Measurements from ENCODE around the gene SPECC1.
"Not testable (repeated sequence)": the region's sequence is repeated elsewhere in the genome, so short reads cannot be mapped to it uniquely, and the experiment has no call there.

SPECC1 gene

DNA sequence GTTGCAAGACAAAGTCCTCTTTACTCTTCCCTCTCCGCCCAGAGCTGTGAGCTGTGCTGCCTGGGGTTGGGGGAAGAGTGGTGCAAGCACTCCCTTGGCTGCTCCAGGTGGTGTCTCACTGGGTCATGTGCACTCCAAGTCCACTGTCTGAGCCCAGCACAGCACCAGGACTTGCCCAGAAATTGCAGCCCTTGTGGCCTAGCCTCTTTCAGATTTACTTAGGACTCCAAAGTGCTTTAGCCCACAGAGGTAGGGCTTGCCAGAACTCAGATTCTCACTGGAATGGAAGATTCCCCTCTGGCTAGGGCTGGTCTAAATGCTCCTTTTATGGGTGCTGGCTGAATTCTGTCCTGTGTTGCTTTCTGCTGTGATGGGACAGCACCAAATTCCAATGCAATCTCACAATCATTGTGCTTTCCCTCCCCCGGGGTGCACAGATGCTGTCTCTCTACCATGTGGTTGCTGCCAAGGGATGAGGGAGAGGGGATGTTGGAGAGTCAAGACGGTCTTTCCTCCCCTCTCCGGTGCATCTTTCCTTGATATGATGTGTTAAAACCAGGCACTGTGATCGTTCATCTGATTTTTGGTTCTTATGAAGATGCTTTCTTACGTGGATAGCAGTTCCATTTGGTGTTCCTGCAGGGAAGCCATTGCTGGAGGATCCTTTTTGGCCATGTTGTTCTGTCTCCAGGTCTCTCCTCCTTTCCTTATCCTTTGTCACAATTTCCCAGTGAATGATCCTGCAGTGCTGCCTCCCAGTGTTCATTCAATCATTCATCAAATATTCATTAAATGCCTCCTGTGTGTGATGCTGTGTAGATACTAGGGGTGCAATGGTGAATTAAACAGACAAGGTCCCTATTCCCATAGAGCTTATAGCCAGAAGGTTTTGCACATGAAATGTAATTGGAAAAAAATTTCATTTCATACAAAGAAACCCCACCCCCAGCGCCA is 216.3 kb downstream of the SPECC1 start:
- TF ChIP-seq, protein P1, sequence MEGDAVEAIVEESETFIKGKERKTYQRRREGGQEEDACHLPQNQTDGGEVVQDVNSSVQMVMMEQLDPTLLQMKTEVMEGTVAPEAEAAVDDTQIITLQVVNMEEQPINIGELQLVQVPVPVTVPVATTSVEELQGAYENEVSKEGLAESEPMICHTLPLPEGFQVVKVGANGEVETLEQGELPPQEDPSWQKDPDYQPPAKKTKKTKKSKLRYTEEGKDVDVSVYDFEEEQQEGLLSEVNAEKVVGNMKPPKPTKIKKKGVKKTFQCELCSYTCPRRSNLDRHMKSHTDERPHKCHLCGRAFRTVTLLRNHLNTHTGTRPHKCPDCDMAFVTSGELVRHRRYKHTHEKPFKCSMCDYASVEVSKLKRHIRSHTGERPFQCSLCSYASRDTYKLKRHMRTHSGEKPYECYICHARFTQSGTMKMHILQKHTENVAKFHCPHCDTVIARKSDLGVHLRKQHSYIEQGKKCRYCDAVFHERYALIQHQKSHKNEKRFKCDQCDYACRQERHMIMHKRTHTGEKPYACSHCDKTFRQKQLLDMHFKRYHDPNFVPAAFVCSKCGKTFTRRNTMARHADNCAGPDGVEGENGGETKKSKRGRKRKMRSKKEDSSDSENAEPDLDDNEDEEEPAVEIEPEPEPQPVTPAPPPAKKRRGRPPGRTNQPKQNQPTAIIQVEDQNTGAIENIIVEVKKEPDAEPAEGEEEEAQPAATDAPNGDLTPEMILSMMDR (IDR thresholded peaks at IDR 0.05) = no peak
- no peak for DNase-seq
- no peak overlapping the region for H3K4me3 Mint-ChIP-seq
- peaks cover 18% of the 10 kb centered on the region for H3K36me3 Mint-ChIP-seq (ENCODE audit: low read depth)
- peaks cover 12% of the 10 kb centered on the region for H3K4me1 Mint-ChIP-seq
- H3K27me3 Mint-ChIP-seq (ENCODE audit: low read depth, poor library complexity) = peaks cover 2% of the 10 kb centered on the region
- H3K9me3 Mint-ChIP-seq = peaks cover 3% of the 10 kb centered on the region
- no peak overlapping the region for H3K27ac Mint-ChIP-seq

DNA sequence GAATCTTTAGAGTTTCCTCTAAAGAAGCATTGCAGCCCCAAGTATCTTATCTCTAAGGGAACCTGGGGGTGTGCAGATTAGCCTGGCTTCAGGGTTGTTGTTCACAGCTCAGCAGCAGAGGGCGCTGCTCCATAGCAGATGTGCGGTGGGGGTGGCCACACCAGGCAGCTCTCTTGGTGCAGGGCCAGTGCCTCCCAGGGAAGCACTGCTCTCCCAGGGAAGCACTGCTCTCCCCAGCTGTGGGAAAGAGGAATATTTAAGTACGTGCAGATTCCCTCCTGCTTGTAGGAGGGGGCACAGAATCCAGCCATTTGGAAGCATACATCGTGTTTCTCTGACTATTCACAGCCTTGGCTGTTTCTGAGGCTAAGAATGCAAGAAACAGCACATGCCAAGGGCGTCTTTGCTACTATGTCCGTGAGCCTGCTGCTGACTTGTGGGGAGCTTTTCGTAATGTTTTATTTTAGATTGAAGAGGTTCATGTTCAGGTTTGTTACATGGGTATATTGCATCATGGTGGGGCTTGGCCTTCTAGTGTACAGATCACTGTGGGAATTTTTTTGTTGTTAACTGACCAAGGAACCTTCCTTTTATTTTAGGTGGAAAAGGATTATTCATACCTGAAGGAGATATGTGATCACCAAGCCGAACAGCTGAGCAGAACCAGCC is 217.8 kb downstream of the SPECC1 start:
- H3K36me3 Mint-ChIP-seq (ENCODE audit: low read depth) = peaks cover 7% of the 10 kb centered on the region
- H3K27ac Mint-ChIP-seq = no peak overlapping the region
- H3K9me3 Mint-ChIP-seq = no peaks in the 10 kb centered on the region
- TF ChIP-seq, protein P1 (IDR thresholded peaks at IDR 0.05) = peak; percentile 87
- no peak overlapping the region for H3K4me3 Mint-ChIP-seq
- peaks cover 12% of the 10 kb centered on the region for H3K4me1 Mint-ChIP-seq
- no peaks in the 10 kb centered on the region for H3K27me3 Mint-ChIP-seq (ENCODE audit: low read depth, poor library complexity)
- peak; percentile 86 for DNase-seq

DNA sequence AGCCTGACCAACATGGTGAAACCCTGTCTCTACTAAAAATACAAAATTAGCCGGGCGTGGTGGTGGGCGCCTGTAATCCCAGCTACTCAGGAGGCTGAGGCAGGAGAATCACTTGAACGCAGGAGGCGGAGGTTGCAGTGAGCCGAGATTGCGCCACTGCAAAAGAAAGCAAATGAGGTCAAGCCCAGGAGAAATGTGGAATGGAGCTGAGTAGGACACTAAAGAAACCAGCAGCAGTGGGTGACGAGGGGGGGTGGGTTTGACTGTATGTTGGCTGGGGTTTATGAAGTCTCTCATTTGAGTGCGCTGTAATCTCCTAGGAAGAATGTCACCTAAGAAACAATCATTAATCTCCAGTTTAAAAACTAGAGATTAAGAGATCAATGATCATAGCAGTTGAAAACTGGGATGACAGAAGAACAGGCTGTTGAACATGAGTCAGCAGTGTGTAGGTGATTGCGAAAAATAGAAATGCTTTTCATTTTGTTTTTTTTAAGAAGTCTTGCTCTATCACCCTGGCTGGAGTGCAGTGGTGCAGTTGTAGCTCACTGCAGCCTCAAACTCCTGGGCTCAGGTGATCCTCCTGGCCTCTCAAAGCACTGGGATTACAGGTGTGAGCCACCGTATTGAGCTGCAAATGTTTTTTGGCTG is 218.7 kb downstream of the SPECC1 start:
- H3K27me3 Mint-ChIP-seq (ENCODE audit: low read depth, poor library complexity); H3K36me3 Mint-ChIP-seq (ENCODE audit: low read depth); H3K4me3 Mint-ChIP-seq; H3K9me3 Mint-ChIP-seq; DNase-seq; H3K27ac Mint-ChIP-seq: not testable (repeated sequence)
- peaks cover 12% of the 10 kb centered on the region for H3K4me1 Mint-ChIP-seq

DNA sequence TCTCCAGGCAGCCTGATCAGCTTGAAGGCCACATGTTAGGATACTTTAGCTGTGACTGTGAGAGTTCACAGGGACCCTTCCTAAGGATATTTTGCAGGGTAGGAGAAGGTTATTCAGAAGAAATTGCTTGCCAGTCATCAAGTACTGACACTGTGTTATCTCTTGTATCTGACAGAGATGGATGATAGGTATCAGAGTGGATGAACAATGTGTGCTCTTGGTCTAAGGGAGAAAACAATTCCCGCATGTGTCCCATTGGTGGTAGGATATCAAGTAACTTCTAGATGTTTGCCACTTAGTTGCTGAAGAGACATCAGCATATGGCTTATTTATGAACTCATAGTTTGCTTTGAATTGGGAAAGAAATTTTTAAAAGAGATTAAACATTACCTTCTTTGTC is 219.3 kb downstream of the SPECC1 start:
- H3K4me1 Mint-ChIP-seq = peaks cover 12% of the 10 kb centered on the region
- H3K27me3 Mint-ChIP-seq (ENCODE audit: low read depth, poor library complexity) = no peaks in the 10 kb centered on the region
- H3K4me3 Mint-ChIP-seq = no peak overlapping the region
- no peaks in the 10 kb centered on the region for H3K9me3 Mint-ChIP-seq
- no peak for DNase-seq
- TF ChIP-seq, protein P1 (IDR thresholded peaks at IDR 0.05) = no peak
- H3K36me3 Mint-ChIP-seq (ENCODE audit: low read depth) = peaks cover 7% of the 10 kb centered on the region
- H3K27ac Mint-ChIP-seq = no peak overlapping the region

DNA sequence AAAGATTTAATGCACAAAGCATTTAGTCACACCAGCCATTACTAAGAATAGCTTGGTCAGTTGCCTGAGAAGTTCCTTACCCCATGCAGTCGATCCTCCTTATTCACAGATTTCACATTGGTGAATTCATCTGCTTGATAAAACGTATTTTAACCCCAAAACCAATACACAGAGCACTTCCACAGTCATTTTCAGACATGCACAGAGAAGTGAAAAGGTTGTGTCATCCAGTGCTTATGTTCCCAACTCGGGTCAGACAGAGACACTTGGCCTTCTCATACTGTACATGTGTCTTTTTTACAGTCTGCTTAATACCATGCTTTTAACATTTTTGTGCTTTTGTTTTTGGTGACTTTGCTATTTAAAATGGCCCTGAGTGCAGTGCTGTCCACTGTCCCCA is 219.7 kb downstream of the SPECC1 start:
- no peak for DNase-seq
- Mint-ChIP-seq H3K4me1 (peaks cover 8% of the 10 kb centered on the region), H3K4me3 (no peak overlapping the region), H3K36me3 (ENCODE audit: low read depth) (peaks cover 7% of the 10 kb centered on the region), H3K27ac (no peak overlapping the region), H3K27me3 (ENCODE audit: low read depth, poor library complexity) (no peaks in the 10 kb centered on the region), H3K9me3 (no peaks in the 10 kb centered on the region)
- TF ChIP-seq, protein P1 (IDR thresholded peaks at IDR 0.05) = no peak

DNA sequence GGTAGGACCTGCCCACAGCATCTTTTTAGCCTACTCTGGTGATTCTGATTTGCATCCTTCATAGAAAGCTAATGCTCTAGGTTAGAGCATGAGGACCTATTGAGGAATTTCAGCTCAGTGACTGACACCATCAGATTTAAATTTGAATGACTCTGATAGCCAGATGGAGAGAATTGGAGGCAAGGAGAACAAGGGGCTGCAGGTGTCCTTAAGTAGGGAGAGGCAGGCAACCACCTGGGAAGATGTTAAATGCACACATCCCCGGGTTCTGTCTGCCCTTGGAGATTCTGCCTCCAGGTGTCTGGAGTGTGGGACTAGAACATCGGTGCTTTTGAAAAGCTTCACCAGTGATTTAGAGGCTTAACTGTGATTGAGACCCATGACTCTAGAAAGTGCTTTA is 221.8 kb downstream of the SPECC1 start:
- Mint-ChIP-seq H3K4me1 (peaks cover 11% of the 10 kb centered on the region), H3K36me3 (ENCODE audit: low read depth) (peaks cover 7% of the 10 kb centered on the region), H3K4me3 (no peak overlapping the region), H3K27ac (no peak overlapping the region), H3K27me3 (ENCODE audit: low read depth, poor library complexity) (no peaks in the 10 kb centered on the region), H3K9me3 (no peaks in the 10 kb centered on the region)
- DNase-seq = no peak
- TF ChIP-seq, protein P1 (IDR thresholded peaks at IDR 0.05) = no peak

All from nephron progenitor cell (in vitro differentiated cells).